HepG2 (cell line): ENCODE results near the gene TNFRSF1B. TPM values are rescaled to one million over a fixed set of nuclear protein-coding genes. Genes with fewer than 3 reads are reported as not detected.

ENCODE experiments used
- ATAC-seq: fragments of 200-7000 bp; cut with Tn5 transposase; 3 replicates; pipeline ENCODE4 v1.9.1; 2020; ENCODE audit warnings: mild to moderate bottlenecking, moderate library complexity
- BruUV-seq: library from RNA; stranded (reverse); fragments of 400-500 nt; replicated peaks from 2 replicates; lab custom pipeline; 2021; lab: Mats Ljungman, UMichigan
- CTCF ChIA-PET: fragments of 300-600 bp; formaldehyde crosslinking; extraction: SDS; loops from one replicate; lab custom pipeline; 2021; ENCODE audit warnings: low total read pairs, inconsistent platforms, low intra/inter-chr PET ratio; lab: Yijun Ruan, JAX
- POLR2A ChIA-PET: fragments of 350-600 bp; sonication (Branson Sonifier 250); formaldehyde crosslinking; loops from one replicate; lab custom pipeline; 2020; ENCODE audit warnings: antibody characterized with exemption, inconsistent platforms; lab: Yijun Ruan, JAX
- DNase-seq: peaks from one replicate; pipeline ENCODE4 v3.0.0-alpha.2; 2015; ENCODE audit warnings: low spot score
- FAIRE-seq: peaks from 3 replicates; lab custom pipeline; 2011; peaks lifted over from hg19 to GRCh38; lab: Jason Lieb, UNC
- H2AFZ ChIP-seq: one replicate; pipeline ENCODE4 v1.6.1; 2011; ENCODE audit warnings: low read length, inconsistent platforms
- H3K27ac ChIP-seq: fragments of 300-600 bp; 3 replicates; pipeline ENCODE4 v1.8.0; 2011; ENCODE audit warnings: mixed run types, mild to moderate bottlenecking, mixed read lengths, low read length, inconsistent platforms; ENCODE audit not compliant: insufficient read depth; ENCODE audit errors: extremely low read length
- H3K27me3 ChIP-seq, 2 experiments: fragments of 200-600 bp in 1 of 2; 2 replicates in 1 of 2; 3 replicates in 1 of 2; pipeline versions ENCODE4 v1.6.0 to v1.8.0; 2011; ENCODE audit warnings: low read length in 2 of 2, mild to moderate bottlenecking in 2 of 2, moderate library complexity in 2 of 2, inconsistent platforms in 1 of 2; ENCODE audit not compliant: insufficient read depth in 2 of 2, control insufficient read depth in 1 of 2
- H3K36me3 ChIP-seq, 2 experiments: fragments of 200-600 bp in 1 of 2; replicated peaks in 1 of 2; 2 replicates in 1 of 2; 3 replicates in 1 of 2; pipeline versions ENCODE4 v1.5.1 to v1.8.0; 2011; ENCODE audit warnings: low read length in 2 of 2, inconsistent platforms in 1 of 2; ENCODE audit not compliant: insufficient read depth in 2 of 2, control insufficient read depth in 1 of 2
- H3K4me1 ChIP-seq: 2 replicates; pipeline ENCODE4 v1.5.1; 2012; ENCODE audit warnings: low read length, inconsistent platforms; ENCODE audit not compliant: insufficient read depth
- H3K4me2 ChIP-seq: 2 replicates; pipeline ENCODE4 v1.6.0; 2011; ENCODE audit warnings: low read depth, low read length, inconsistent platforms
- H3K4me3 ChIP-seq, 3 experiments: fragments of 200-600 bp in 1 of 3; sonication (generic), shearing (Covaris generic) in 1 of 3; replicated peaks in 1 of 3; 2 replicates each; pipeline ENCODE4 v1.5.1; 2011 to 2016; ENCODE audit warnings: low read length in 3 of 3, inconsistent platforms in 2 of 3, low read depth in 2 of 3, mild to moderate bottlenecking in 2 of 3, control low read depth in 1 of 3, mixed read lengths in 1 of 3; ENCODE audit not compliant: insufficient read depth in 1 of 3
- H3K79me2 ChIP-seq: one replicate; pipeline ENCODE4 v1.6.1; 2011; ENCODE audit warnings: low read length, inconsistent platforms; ENCODE audit not compliant: insufficient read depth
- H3K9ac ChIP-seq: 2 replicates; pipeline ENCODE4 v1.6.0; 2011; ENCODE audit warnings: mild to moderate bottlenecking, low read depth, low read length, inconsistent platforms; ENCODE audit not compliant: insufficient read depth
- H3K9me3 ChIP-seq: 2 replicates; pipeline ENCODE4 v1.5.1; 2012; ENCODE audit warnings: mild to moderate bottlenecking, low read length
- H4K20me1 ChIP-seq: 2 replicates; pipeline ENCODE4 v1.6.0; 2011; ENCODE audit warnings: inconsistent platforms, mild to moderate bottlenecking, low read length, moderate library complexity; ENCODE audit not compliant: insufficient read depth
- CAMTA2 ChIP-seq: sonication (generic); formaldehyde crosslinking; IDR thresholded peaks from 2 replicates; pipeline ENCODE4 v1.4.0; 2020; ENCODE audit warnings: mild to moderate bottlenecking, missing genetic modification reagents, borderline replicate concordance
- CEBPZ ChIP-seq: IDR thresholded peaks from 2 replicates; pipeline ENCODE4 v1.6.1; 2012; ENCODE audit warnings: low read length, improper control_type of control experiment
- CREB3 ChIP-seq: sonication (generic); formaldehyde crosslinking; IDR thresholded peaks from 2 replicates; pipeline ENCODE4 v1.5.0; 2020; ENCODE audit warnings: missing genetic modification reagents
- CTCF ChIP-seq: sonication (generic); formaldehyde crosslinking; IDR thresholded peaks from 2 replicates; pipeline ENCODE4 v1.5.0; 2020; ENCODE audit warnings: mild to moderate bottlenecking, missing genetic modification reagents, moderate library complexity
- EP300 ChIP-seq, 3 experiments: sonication (generic) in 1 of 3; formaldehyde crosslinking in 1 of 3; IDR thresholded peaks; 2 replicates each; pipeline versions ENCODE4 v1.5.1 to v1.6.1; 2011 to 2020; ENCODE audit warnings: low read depth in 2 of 3, low read length in 2 of 3, borderline replicate concordance in 1 of 3, improper control_type of control experiment in 1 of 3, mild to moderate bottlenecking in 1 of 3, missing genetic modification reagents in 1 of 3, moderate library complexity in 1 of 3
- FOXA1 ChIP-seq, 2 experiments: fragments of 450-650 bp in 1 of 2; sonication (generic) in 1 of 2; formaldehyde crosslinking in 1 of 2; IDR thresholded peaks; 2 replicates each; pipeline versions ENCODE4 v1.4.0 to v1.6.1; 2016 to 2020; ENCODE audit warnings: missing genetic modification reagents in 1 of 2
- HNRNPLL ChIP-seq: fragments of 200-400 bp; formaldehyde crosslinking; IDR thresholded peaks from 2 replicates; pipeline ENCODE4 v1.6.1; 2017; ENCODE audit warnings: mild to moderate bottlenecking, low read depth, low read length; ENCODE audit not compliant: poor library complexity, severe bottlenecking
- SRSF1 ChIP-seq: fragments of 200-400 bp; formaldehyde crosslinking; optimal IDR thresholded peaks from 2 replicates; pipeline ENCODE3; 2017; ENCODE audit warnings: mild to moderate bottlenecking, low read depth, low read length, moderate library complexity
- SRY ChIP-seq: sonication (generic); formaldehyde crosslinking; IDR thresholded peaks from 2 replicates; pipeline ENCODE4 v1.8.0; 2022; ENCODE audit warnings: mild to moderate bottlenecking, missing genetic modification reagents
- U2AF1 ChIP-seq: fragments of 200-400 bp; formaldehyde crosslinking; optimal IDR thresholded peaks from 2 replicates; pipeline ENCODE3; 2017; ENCODE audit warnings: mild to moderate bottlenecking, low read depth, low read length
- ZNF263 ChIP-seq: sonication (generic); formaldehyde crosslinking; IDR thresholded peaks from 2 replicates; pipeline ENCODE4 v1.4.0; 2020; ENCODE audit warnings: missing genetic modification reagents
- ZNF589 ChIP-seq: sonication (generic); formaldehyde crosslinking; conservative IDR thresholded peaks from 2 replicates; pipeline ENCODE4 v1.8.0; 2022; ENCODE audit warnings: mild to moderate bottlenecking, moderate library complexity, missing genetic modification reagents
- WGBS: methylation state at CpG from one replicate; pipeline ENCODE4 v1.1.6; 2017; ENCODE audit warnings: low lambda C conversion rate; 5-methylcytosine and 5-hydroxymethylcytosine counted together
- in situ Hi-C: cut with HindIII; loops from 2 replicates; pipeline ENCODE4 v1.10.0; 2017; ENCODE audit warnings: low pct_unique_long_range_greater_than_20kb; ENCODE audit not compliant: extremely low pct_ligation_motif_present
- intact Hi-C: fragments of 100-400 bp; cut with micrococcal nuclease; formaldehyde crosslinking; loops from one replicate; pipeline ENCODE4 v1.10.0; 2022; ENCODE audit not compliant: unreplicated experiment
- polyA plus RNA-seq, 8 experiments: library from polyadenylated mRNA; depleted of rRNA in 3 of 8; stranded (reverse) in 7 of 8; unstranded in 1 of 8; fragments of >200 nt; fragmentation: Illumina TruSeq in 4 of 8; extraction: Trizol in 4 of 8; gene quantifications; 2 replicates each; pipeline versions ENCODE4 v1.2.1 to v1.2.3, GENCODE V29; 2011 to 2016; ENCODE audit warnings: low read depth in 4 of 8, missing spikeins in 1 of 8, mixed read lengths in 1 of 8; ENCODE audit not compliant: insufficient read depth in 1 of 8
- total RNA-seq, 5 experiments: library from RNA; depleted of rRNA; stranded (reverse); fragments of >200 nt; fragmentation: Illumina TruSeq; extraction: Trizol; gene quantifications; 2 replicates each; pipeline ENCODE4 v1.2.3, GENCODE V29; 2016; ENCODE audit warnings: low read depth in 1 of 5

The TNFRSF1B gene
- total and polyA plus RNA-seq, 2 of the 13 experiments (the other 11 are each of a cell fraction or from before 2014, with no cell fraction given) = 0.04 to 0.11 TPM

GRCh38 chr1:12191242-12192032, 24.6 kb downstream of the TNFRSF1B start:
- intact Hi-C loops = no loop called here
- DNase-seq (no peak), ATAC-seq (peak; percentile 28), FAIRE-seq (no peak)
- no peak overlapping the region for H3K27ac ChIP-seq
- POLR2A ChIA-PET = no interaction called here
- WGBS = 28% methylated on average over 31 of the region's 58 CpGs
- peaks cover 17% of the 10 kb centered on the region for H3K4me1 ChIP-seq
- H3K9me3 ChIP-seq = no peaks in the 10 kb centered on the region
- H2AFZ ChIP-seq = no peak overlapping the region
- H3K9ac ChIP-seq = no peak overlapping the region
- CTCF ChIA-PET = no interaction called here
- no peaks in the 10 kb centered on the region for H3K79me2 ChIP-seq
- H3K36me3 ChIP-seq = no peaks in the 10 kb centered on the region
- no peak overlapping the region; the same call in 1 of the 2 replicates for H3K4me2 ChIP-seq
- no peaks in the 10 kb centered on the region for H4K20me1 ChIP-seq
- peaks cover 3 to 37% of the 10 kb centered on the region in 2 experiments; a peak in 4 of 5 replicates for H3K27me3 ChIP-seq
- BruUV-seq = no TSS peak
- H3K4me3 ChIP-seq = no peak overlapping the region
- TF ChIP-seq SRY (CRISPR knock-in tag) = no peak
- TF ChIP-seq EP300 (IDR thresholded peaks at IDR 0.05; ENCODE audit: low read depth in 2 of 2, low read length in 2 of 2) = peak in 1 of 2 experiments; percentile 63; a peak in 1 of 4 replicates
- TF ChIP-seq EP300 (CRISPR knock-in tag; IDR thresholded peaks at IDR 0.05; ENCODE audit: borderline replicate concordance) = no peak
- TF ChIP-seq CEBPZ = no peak
- TF ChIP-seq ZNF263 (CRISPR knock-in tag) = peak; percentile 96
- no peak for TF ChIP-seq HNRNPLL
- no peak for TF ChIP-seq ZNF589 (CRISPR knock-in tag)
- peak; percentile 79 for TF ChIP-seq SRSF1
- TF ChIP-seq CAMTA2 = no peak
- no peak for TF ChIP-seq U2AF1
- no peak for TF ChIP-seq CTCF (CRISPR knock-in tag)
- TF ChIP-seq FOXA1 (IDR thresholded peaks at IDR 0.05) = no peak
- TF ChIP-seq FOXA1 (CRISPR knock-in tag; IDR thresholded peaks at IDR 0.05) = no peak
- TF ChIP-seq CREB3 = no peak
- in situ Hi-C loops = no loop called here
